Measurements from ENCODE around the gene STYXL1.
A peak's percentile ranks its signal among the peaks of the same experiment; 100 is the strongest.
"Not testable (repeated sequence)": the region's sequence is repeated elsewhere in the genome, so short reads cannot be mapped to it uniquely, and the experiment has no call there.

The STYXL1 gene

DNA sequence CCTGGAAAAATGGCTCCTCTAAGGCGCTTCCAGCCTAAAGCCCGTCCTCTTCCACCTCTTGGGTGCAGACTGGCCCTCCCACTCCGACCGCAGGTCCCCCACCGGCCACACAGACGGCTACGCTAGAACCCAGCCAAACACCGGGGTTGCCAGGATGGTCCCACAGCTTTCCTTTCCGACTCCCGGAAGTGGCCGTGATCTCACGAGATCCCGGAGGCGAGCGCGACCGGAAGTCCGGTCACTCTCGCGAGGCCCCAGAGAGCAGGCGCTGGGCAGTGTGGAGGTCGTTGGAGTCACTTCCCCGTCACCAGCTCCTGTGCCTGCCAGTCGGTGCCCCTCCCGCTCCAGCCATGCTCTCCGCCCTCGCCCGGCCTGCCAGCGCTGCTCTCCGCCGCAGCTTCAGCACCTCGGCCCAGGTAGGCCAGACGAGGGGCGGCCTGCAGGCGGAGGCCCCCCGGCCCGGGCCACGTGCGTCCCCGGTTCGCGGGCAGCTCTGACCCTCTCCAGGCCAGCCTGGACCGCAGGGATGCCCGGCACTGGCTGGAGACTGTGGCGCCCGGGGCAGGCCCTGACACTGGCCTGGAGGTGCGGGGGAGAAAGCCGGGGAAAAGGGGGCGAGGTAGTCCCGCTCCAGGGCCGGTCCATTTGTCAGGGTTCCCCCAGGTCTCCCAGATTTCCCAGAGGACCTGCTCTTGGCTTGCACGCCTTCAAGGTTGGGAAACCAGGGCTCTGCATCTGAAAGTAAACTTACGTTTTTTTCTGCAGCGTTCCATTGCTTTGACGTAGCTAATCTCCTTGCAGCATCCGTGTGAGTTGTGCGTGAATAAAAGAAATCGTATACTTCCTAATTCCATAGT lies at the start of gene STYXL1, which contains the start of gene MDH2:
TSS of gene STYXL1 (minus strand) at position 190 of the 857 bp plus-strand sequence. CDS start 17,477 bp downstream, outside the sequence.
TSS of gene MDH2 (plus strand) at position 296 of the 857 bp plus-strand sequence. CDS start at position 351, 55 bp downstream.
- DNase-seq (ENCODE audit: low spot score): peak; percentile 92

- no peak for DNase-seq (ENCODE audit: low spot score)
These were observed 48.1 kb upstream of the STYXL1 start for GRCh38 chr7:76095908-76096307.

DNA sequence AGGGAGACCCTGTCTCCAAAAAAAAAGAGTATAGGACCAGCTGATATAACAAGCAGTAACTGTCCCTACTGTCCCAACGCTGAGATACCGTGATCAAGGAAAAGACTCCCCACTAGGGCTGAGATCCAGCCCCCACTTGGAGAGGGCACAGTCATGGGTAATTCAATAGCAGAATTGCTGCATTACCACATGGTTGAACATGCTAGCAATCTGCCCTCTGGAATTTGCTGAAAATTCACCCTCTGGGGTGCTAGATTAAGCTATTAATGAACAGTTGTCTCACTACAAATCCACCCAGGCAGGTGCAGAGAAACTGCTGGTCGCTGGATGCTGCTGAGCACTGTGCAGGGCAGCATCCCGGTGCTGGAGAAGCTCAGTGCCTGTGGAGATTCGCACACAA lies 46.5 kb upstream of the STYXL1 start:
- DNase-seq (ENCODE audit: low spot score): not testable (repeated sequence)

DNA sequence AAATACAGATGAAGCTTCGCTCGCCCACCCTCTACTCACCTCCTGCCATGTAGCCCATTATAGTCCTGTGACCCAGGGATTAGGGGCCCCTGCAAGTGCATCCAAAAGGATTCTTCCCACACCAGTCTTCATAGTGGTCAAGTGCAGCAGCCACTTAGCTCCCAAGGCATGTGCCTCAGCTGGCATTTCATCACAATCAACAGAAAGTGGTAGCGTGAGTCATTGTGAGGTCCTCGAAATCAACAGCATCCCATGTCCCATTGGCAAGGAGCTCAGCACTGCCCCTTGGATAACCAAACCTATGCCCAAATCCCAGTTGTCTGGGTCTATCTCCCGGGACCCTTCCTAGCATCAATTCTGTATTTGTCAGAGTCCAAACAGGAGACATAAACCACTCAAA lies 45.7 kb upstream of the STYXL1 start:
- not testable (repeated sequence) for DNase-seq (ENCODE audit: low spot score)

DNA sequence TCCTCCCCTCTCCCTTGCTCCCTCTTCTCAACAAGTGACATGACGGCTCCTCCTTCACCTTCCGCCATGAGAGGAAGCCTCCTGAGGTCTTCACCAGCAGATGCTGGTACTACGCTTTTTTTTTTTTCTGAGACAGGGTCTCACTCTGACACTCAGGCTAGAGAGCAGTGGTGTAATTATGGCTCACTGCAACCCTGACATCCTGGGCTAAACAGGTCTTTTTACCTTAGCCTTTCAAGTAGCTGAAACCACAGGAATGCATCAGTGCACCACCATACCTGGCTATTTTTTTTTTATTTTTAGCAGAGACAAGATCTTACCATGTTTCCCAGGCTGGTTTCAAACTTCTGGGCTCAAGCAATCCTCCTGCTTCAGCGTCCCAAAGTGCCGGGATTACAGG lies 43.7 kb upstream of the STYXL1 start:
- no peak for DNase-seq (ENCODE audit: low spot score)

DNA sequence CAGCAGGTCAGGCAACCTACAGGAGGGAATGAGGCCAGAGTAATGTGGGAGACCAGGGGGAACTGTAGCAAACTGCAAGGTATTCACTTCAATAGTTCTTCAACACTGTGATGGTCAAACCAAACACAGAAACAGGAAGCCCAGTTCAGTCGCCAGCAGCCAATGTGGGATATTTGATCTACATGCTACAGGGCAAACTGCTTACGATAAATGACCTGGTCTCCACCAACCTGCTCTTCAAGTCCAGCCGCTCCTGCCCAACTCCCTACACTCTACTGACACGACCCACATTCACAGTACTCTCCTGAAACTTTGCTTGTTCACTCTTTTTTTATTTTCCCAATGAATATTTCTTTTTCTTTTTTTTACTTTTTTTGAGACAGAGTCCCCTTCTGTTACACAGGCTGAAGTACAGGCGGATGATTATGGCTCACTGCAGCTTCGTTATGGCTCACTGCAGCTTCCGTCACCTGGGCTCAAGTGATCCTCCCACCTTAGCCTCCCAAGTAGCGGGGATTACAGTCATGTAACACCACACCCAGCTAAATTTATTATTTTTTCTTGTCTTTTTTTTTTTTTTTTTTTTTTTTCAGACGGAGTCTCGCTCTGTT lies 42.2 kb upstream of the STYXL1 start:
- no peak for DNase-seq (ENCODE audit: low spot score)

DNA sequence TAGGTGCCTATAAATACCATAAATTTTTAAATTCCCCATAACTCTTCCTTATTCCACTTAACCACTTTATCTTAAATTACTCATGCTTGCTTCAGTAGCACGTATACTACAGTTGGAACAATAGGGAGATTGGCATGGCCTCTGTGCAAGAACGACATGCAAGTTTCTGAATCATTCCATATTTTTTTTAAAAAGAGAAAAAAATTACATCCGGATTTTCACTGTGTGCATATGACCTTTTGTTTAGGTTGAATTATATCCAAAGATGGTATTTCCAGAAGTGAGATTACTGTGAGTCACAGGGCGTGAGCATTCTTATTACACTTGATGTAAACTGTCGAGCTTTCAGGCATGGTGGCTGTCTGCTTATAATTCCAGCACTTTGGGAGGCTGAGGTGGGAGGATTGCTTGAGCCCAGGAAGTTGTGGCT lies 39.6 kb upstream of the STYXL1 start:
- not testable (repeated sequence) for DNase-seq (ENCODE audit: low spot score)

DNA sequence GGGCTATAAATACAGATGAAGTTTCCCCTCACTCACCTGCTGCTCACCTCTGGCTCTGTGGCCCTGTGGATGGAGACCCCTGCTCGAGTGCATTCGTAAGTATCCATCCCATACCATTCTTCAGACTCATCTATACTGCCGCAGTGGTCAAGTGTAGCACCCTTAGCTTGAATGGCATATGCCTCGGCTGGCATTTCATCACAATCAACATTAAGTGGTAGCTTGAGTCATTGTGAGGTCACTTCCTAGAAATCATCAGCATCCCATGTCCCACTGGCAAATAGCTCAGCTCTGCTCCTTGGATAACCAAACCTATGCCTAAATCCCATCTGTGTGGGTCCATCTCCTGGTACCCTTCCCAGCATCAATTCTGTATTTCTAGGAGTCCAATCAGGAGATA lies 38.3 kb upstream of the STYXL1 start:
- no peak for DNase-seq (ENCODE audit: low spot score)

- DNase-seq (ENCODE audit: low spot score): not testable (repeated sequence)
These were observed 36.3 kb upstream of the STYXL1 start for GRCh38 chr7:76084115-76084514.

- no peak for DNase-seq (ENCODE audit: low spot score)
These were observed 32.4 kb upstream of the STYXL1 start for GRCh38 chr7:76080204-76080603.

DNA sequence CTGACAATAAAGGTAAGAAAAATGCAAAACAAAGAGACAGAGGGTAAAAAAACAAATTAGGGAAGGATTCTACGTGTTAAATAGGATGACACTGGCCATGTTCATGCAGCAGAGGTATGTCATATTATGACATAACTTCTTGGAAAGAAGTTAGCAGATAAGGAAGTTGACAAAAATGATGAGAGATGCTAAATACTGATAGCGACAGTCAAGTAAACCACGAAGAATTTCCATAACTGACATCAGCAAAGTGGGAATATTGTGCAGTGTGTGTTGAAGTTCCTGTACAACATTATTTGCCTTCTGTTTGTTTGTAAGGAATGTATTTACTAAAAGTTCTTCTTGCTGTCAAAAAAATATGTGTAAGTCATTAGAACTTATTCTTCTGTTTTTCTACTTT lies 29.6 kb upstream of the STYXL1 start:
- no peak for DNase-seq (ENCODE audit: low spot score)

DNA sequence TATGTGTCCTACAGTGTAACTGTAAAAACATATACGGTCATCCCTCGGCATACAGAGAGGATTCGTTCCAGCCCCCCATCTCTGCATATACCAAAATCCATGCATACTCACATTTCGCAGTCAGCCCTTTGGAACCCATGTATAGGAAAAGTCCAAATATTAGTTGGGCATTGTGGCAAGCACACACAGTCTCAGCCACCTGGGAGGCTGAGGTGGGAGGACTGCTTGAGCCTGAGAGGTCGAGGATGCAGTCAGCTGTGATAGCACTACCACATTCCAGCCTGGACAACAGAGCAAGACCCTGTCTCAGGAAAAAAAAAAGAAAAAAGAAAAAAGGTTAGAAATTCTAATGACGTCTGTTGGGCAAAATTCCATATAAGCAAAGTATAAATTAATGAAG lies 29.2 kb upstream of the STYXL1 start:
- DNase-seq (ENCODE audit: low spot score): no peak

DNA sequence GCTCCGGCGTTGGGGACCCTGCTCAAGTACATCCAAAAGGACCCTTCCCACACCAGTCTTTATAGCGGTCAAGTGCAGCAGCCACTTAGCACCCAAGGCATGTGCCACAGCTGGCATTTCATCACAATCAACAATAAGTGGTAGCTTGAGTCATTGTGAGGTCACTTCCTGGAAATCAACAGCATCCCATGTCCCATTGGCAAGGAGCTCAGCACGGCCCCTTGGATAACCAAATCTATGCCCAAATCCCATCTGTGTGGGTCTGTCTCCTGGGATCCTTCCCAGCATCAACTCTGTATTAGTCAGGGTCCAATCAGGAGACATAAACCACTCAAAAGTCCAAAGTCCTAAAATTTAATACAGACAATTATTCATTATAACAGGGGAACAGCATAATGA lies 27.2 kb upstream of the STYXL1 start:
- no peak for DNase-seq (ENCODE audit: low spot score)

DNA sequence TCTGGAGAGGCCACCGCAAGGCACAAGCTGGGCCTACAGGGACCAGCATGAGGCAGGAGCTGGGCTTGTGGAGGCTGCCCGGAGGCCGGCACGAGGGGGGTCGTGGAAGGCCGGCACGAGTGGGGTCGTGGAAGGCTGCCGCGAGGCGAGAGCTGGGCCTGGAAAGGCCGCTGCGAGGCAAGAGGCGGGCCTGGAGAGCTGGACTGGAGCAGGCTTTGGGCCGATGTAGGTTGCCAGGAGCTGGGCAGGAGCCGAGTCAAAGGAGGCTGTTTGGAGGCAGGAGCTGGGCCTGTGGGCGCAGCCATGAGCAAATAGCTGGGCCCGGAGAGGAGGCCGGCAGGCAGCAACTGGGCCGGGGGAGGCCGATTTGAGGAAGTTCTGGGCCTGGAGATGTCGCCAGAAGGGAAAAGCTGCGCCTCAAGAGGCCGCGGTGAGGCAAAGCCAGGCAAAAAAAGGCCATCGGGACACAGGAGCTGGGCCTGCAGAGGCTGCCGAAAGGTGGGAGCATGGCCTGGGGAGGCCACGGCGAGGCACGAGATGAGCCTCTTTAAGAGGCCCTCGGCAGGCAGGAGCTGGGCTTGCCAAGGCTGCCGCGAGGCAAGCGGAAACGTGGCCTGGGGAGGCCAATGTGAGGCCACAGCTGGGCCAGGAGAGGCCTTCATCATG lies 26.6 kb upstream of the STYXL1 start:
- DNase-seq (ENCODE audit: low spot score): no peak

DNA sequence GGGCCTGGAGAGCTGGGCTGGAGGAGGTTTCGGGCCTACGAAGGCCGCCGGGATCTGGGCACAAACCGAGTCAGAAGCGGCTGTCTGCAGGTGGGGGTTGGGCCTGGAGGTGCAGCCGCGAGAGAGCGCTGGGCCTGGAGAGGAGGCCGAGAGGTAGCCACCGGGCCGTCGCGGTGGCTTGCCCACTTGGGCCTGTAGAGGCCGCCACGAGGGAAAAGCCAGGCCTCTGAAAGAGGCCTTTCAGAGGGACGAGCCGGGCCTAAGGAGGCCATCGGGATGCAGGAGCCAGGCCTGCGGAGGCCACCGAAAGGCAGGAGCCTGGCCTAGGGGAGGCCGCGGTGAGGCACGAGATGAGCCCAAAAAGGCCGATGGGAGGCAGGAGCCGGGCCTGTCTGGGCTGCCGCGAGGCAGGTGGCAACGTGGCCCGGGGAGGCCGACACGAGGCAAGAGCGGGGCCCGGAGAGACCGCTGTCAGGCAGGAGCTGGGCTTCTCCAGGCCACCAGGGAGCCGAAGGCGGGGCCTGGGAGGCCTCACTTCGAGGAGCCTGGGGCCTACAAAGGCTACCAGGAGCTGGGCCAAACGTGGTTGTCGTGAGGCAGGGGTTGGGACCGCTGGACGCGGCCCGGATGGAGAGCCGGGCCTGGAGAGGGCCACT lies 25.7 kb upstream of the STYXL1 start:
- DNase-seq (ENCODE audit: low spot score): no peak

GRCh38 chr7:76072243-76073148 lies 24.7 kb upstream of the STYXL1 start:
- no peak for DNase-seq (ENCODE audit: low spot score)

DNA sequence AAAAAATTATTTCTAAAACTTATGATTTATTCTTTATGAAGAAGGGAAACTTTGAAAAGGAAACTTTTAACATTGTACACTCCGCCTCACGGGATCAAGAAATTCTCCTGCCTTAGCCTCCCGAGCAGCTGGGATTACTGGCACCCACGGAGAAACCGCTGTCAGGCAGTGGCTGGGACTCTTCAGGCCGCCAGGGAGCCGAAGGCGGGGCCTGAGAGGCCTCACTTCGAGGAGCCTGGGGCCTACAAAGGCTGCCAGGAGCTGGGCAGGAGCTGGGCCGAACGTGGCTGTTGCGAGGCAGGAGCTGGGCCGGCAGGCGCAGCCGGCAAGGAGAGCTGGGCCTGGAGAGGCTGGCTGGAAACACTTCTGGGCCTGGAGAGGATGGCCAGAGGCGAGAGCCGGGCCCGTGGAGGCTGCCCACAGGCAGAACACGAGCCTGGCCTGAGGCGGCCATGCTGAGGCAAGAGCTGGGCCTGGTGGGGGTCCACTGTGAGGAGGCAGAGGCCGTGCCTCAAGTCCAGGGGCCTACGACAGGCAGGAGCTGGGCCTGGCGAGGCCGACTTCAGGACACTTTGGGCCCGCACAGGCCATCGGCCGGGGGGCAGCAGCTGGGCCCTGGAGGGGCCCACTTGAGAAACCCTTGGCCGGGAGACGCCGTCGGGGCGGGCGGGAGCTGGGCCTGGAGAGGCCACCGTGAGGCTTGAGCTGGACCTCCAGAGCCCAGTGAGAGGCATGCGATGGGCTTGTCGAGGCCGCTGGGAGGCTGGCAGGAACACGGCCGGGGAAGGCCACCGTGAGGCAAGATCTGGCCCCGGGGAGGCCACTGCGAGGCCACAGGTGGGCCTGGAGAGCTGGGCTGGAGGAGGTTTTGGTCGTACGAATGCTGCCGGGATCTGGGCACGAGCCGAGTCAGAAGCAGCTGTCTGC lies 23.8 kb upstream of the STYXL1 start:
- no peak for DNase-seq (ENCODE audit: low spot score)

DNA sequence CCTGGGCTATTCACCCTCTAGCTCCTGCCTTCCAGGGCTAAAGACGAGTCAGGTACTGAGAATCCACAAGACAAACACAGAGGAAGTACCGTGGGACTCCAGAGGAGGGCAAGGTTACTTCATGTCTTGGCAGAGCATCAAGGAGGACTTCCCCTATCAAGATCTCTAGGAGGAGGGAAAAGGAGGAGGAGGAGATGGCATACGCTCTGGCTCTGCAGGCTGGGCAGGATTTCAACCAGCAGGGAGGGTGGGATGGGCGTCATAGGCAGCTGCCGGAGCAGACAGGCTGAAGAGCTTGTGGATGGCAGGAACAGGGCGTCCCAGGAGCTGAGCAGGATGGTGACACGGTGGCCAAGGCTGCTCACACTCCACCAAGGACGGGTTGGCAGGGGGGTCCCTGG lies 21.4 kb upstream of the STYXL1 start:
- DNase-seq (ENCODE audit: low spot score): no peak

DNA sequence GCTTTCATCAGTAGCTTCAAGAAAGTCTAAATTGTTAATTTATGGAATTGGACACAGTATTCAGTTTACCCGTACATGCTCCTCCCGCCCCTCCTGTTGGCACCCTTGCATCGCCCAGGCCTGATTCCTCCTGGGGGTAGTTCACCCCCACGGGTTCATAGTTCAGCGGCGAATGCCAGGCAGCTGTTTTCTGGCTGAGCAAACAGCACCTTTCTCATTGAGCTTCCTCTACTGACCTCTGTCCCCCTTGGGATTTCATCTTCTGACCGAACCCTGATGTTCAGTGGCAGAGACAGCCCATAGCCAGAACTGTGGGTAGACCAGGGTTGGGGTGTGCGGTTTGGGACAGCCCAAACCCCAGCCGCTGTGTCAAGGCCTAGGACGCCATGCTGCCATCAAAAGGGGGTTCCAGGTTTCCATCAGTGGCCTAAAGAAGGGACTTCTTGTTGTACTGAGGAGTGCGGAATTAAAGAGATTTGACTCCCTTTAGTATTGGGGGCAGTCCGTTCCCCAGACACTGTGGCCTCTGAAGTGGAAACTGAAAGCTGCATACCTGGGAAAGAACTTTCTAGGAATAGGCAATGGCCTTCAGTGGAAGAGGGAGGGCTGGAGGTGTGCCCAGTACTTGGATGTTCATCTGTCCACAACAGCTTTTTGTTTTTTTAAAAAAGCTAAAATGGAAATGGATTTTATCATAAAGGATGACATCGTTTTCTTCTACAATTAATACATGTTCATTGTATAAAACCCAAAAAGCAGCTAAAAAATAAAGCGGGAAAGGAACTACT lies 19.1 kb upstream of the STYXL1 start:
- DNase-seq (ENCODE audit: low spot score): no peak

Measured in hematopoietic multipotent progenitor cell treated with erythropoietin and hydrocortisone succinate and interleukin-3 and kit ligand, for 15 days (in vitro differentiated cells).